NT2/D1 (cell line): ENCODE measurements around the gene TNP2.

ENCODE experiments used
- SUZ12 ChIP-seq: IDR thresholded peaks from 2 replicates; pipeline ENCODE4 v1.6.1; 2011; ENCODE audit not compliant: insufficient read length, insufficient read depth; ENCODE audit errors: extremely low read depth
- YY1 ChIP-seq: IDR thresholded peaks from 2 replicates; pipeline ENCODE4 v1.6.1; 2011; ENCODE audit not compliant: insufficient read length, insufficient read depth
- ZNF274 ChIP-seq: IDR thresholded peaks from 2 replicates; pipeline ENCODE4 v1.6.1; 2011; ENCODE audit warnings: mild to moderate bottlenecking, low read depth, low read length

DNA sequence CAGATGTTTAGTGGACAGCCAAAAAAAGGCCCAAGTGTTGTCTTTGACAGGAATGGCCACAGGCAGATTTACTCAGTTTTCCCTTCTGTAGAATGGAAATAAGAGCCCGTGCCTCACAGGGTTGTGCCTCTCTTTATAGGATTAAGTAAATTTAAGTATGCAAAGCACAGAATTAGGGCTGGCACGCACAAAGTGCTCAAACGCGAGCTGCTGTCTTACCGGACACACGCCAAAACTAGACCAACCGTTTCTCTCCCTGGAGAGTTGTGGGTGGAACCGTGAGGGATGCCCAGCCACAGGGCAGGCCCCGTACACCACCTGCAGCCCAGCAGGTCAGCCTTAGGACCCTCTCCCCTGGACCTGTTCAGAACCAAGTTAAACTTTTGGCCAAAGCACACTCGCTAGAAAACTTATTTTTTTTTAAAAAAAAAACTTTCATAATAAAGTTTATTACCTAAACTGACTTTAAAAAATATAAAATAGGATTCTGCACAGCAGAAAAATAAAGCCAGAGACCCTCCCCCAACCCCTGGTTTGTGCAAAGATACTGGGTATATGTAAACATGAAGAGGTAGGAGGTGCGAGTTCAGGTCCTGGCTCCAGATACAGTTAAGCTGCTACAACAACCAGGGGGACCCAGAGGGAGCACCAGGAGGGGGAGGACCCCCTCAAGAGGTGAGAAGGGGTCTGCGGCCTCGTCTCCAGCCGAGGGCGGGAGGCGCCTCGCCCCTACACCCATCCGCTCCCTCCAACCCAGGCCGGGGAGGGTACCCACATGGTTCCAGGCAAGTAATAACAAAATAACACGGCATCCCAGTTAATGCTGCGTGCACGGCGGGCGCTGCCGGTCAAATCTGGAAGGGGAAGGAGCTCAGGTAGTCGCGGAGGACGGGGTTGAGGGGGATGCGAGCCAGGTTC, 14.9 kb downstream of the TNP2 start:
- TF ChIP-seq ZNF274, result no peak
- TF ChIP-seq YY1, result no peak
- TF ChIP-seq SUZ12, result no peak
